ENCODE measurements around the gene ZFP69B. TPM values are rescaled to one million over a fixed set of nuclear protein-coding genes. Genes with fewer than 3 reads are reported as not detected.

ZFP69B gene
- total and polyA plus RNA-seq, 2 donors (not counting 3 experiments of a cell fraction or from before 2014, with no cell fraction given): 0.81 to 3.4 TPM

DNA sequence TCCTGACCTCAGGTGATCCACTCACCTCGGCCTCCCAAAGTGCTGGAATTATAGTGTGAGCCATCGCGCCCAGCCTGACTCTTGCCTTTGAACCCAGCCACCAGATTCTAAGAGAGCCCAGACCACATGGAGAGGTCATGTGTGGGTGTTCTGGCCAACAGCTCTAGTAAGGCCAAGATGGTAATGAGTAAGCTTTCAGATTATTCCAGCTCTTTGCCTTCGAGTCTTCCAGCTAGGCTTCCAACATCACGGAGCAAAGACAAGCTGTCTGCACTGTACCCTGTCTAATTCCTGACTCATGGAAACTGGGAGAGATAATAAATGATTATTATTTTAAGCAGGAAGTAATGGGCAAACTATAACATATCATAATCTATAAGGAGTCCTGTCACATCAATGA is 14.8 kb upstream of the ZFP69B start:
- ChIA-PET CTCF (interaction anchor here (0.7 to 1.2 kb wide), 3 partner anchors 15 to 292 kb away, joined by 3 to 4 read pairs (median 3); partner anchors contain the start of gene ZFP69B), POLR2A (no interaction called here)
- Histone ChIP-seq H3K4me3 (replicated peaks in 1 of 3; ENCODE audit: insufficient read depth in 1 of 3, low read depth in 1 of 3, low read length in 3 of 3) (no peak overlapping the region), H3K27me3 (ENCODE audit: control insufficient read depth in 2 of 2, insufficient read depth in 2 of 2, low read length in 2 of 2) (no peaks in the 10 kb centered on the region), H3K27ac (ENCODE audit: insufficient read depth, low read depth, low read length) (no peak overlapping the region), H4K20me1 (replicated peaks; ENCODE audit: control insufficient read depth, extremely low read depth, insufficient read depth, low read length) (no peaks in the 10 kb centered on the region), H3K4me2 (ENCODE audit: insufficient read depth, low read length) (no peak overlapping the region), H3K4me1 (ENCODE audit: control insufficient read depth, extremely low read depth, insufficient read depth, low read length) (peaks cover 2% of the 10 kb centered on the region), H3K9me3 (replicated peaks; ENCODE audit: control insufficient read depth, insufficient read depth, low read length) (no peaks in the 10 kb centered on the region), H3K9ac (replicated peaks; ENCODE audit: extremely low read depth, insufficient read depth, low read length) (no peak overlapping the region), H3K79me2 (ENCODE audit: control insufficient read depth, insufficient read depth, low read length) (no peaks in the 10 kb centered on the region), H2AFZ (ENCODE audit: low read depth, low read length) (no peak overlapping the region), H3K9me1 (replicated peaks; ENCODE audit: control insufficient read depth, extremely low read depth, insufficient read depth, low read length) (no peaks in the 10 kb centered on the region), H3K36me3 (ENCODE audit: control insufficient read depth in 2 of 2, extremely low read depth in 1 of 2, insufficient read depth in 2 of 2, low read length in 2 of 2) (no peaks in the 10 kb centered on the region)
- FAIRE-seq (no peak), DNase-seq (ENCODE audit: low read depth, low spot score) (no peak)
- BruUV-seq (replicated peaks): no TSS peak
- TF ChIP-seq, protein P1, sequence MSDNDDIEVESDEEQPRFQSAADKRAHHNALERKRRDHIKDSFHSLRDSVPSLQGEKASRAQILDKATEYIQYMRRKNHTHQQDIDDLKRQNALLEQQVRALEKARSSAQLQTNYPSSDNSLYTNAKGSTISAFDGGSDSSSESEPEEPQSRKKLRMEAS (IDR thresholded peaks at IDR 0.05; ENCODE audit: insufficient read depth, insufficient read length): no peak
- intact Hi-C loops (cut with micrococcal nuclease): no loop called here
- dilution Hi-C loops (cut with MboI; ENCODE audit: extremely low pct_ligation_motif_present, low sequenced_read_pairs): no loop called here

GRCh38 chr1:40435876-40436275 is 14.4 kb upstream of the ZFP69B start:
- no TSS peak for BruUV-seq (replicated peaks)
- TF ChIP-seq MYC (IDR thresholded peaks at IDR 0.05; ENCODE audit: low read depth, low read length) (no peak), CTCF (IDR thresholded peaks at IDR 0.05; ENCODE audit: extremely low read depth in 1 of 2, insufficient read depth in 1 of 2, low read depth in 1 of 2, low read length in 2 of 2) (no peak), POLR2A (IDR thresholded peaks at IDR 0.05; ENCODE audit: low read depth, low read length) (no peak), EZH2 (IDR thresholded peaks at IDR 0.05; ENCODE audit: borderline replicate concordance, low read depth, low read length, severe bottlenecking) (no peak), GATA2 (IDR thresholded peaks at IDR 0.05; ENCODE audit: insufficient read depth, insufficient read length, low read depth, low read length) (no peak), FOS (IDR thresholded peaks at IDR 0.05; ENCODE audit: borderline replicate concordance, insufficient read depth, low read length) (no peak), POLR2AphosphoS5 (IDR thresholded peaks at IDR 0.05; ENCODE audit: insufficient read depth, low read depth, low read length) (no peak), JUN (IDR thresholded peaks at IDR 0.05; ENCODE audit: borderline replicate concordance, insufficient read depth, insufficient read length, low read depth) (no peak)
- TF ChIP-seq, protein P1 (IDR thresholded peaks at IDR 0.05; ENCODE audit: insufficient read depth, insufficient read length): no peak
- Histone ChIP-seq H3K4me1 (ENCODE audit: control insufficient read depth, extremely low read depth, insufficient read depth, low read length) (peaks cover 2% of the 10 kb centered on the region), H3K27me3 (ENCODE audit: control insufficient read depth in 2 of 2, insufficient read depth in 2 of 2, low read length in 2 of 2) (no peaks in the 10 kb centered on the region), H2AFZ (ENCODE audit: low read depth, low read length) (no peak overlapping the region), H3K9ac (replicated peaks; ENCODE audit: extremely low read depth, insufficient read depth, low read length) (no peak overlapping the region), H3K4me3 (replicated peaks in 1 of 3; ENCODE audit: insufficient read depth in 1 of 3, low read depth in 1 of 3, low read length in 3 of 3) (no peak overlapping the region), H3K4me2 (ENCODE audit: insufficient read depth, low read length) (no peak overlapping the region), H3K9me3 (replicated peaks; ENCODE audit: control insufficient read depth, insufficient read depth, low read length) (no peaks in the 10 kb centered on the region), H3K9me1 (replicated peaks; ENCODE audit: control insufficient read depth, extremely low read depth, insufficient read depth, low read length) (no peaks in the 10 kb centered on the region), H3K36me3 (ENCODE audit: control insufficient read depth in 2 of 2, extremely low read depth in 1 of 2, insufficient read depth in 2 of 2, low read length in 2 of 2) (no peaks in the 10 kb centered on the region), H3K27ac (ENCODE audit: insufficient read depth, low read depth, low read length) (no peak overlapping the region), H4K20me1 (replicated peaks; ENCODE audit: control insufficient read depth, extremely low read depth, insufficient read depth, low read length) (no peaks in the 10 kb centered on the region), H3K79me2 (ENCODE audit: control insufficient read depth, insufficient read depth, low read length) (no peaks in the 10 kb centered on the region)
- CTCF ChIA-PET: interaction anchor here (1.2 kb wide), 1 partner anchor 14 kb away, joined by 4 read pairs; the partner anchor contains the start of gene ZFP69B
- intact Hi-C loops (cut with micrococcal nuclease) (no loop called here), dilution Hi-C loops (cut with MboI; ENCODE audit: extremely low pct_ligation_motif_present, low sequenced_read_pairs) (no loop called here)
- DNase-seq (ENCODE audit: low read depth, low spot score): no peak
- FAIRE-seq: no peak
- POLR2A ChIA-PET: no interaction called here

Data from endothelial cell of umbilical vein (primary cell).